Kidney epithelial cell (primary cell): Measurements from ENCODE around the gene TRERF1. TPM values are rescaled to one million over a fixed set of nuclear protein-coding genes. Genes with fewer than 3 reads are reported as not detected.

Source experiments
- DNase-seq: peaks from one replicate; pipeline ENCODE4 v3.0.0-alpha.2; 2010; ENCODE audit warnings: low read depth
- H3K27me3 ChIP-seq: 2 replicates; pipeline ENCODE4 v1.6.0; 2011; ENCODE audit warnings: low read length; ENCODE audit not compliant: control insufficient read depth, insufficient read depth
- H3K36me3 ChIP-seq: 2 replicates; pipeline ENCODE4 v1.5.1; 2011; ENCODE audit warnings: low read length; ENCODE audit not compliant: control insufficient read depth, insufficient read depth
- H3K4me3 ChIP-seq: 2 replicates; pipeline ENCODE4 v1.5.1; 2011; ENCODE audit warnings: low read depth, mild to moderate bottlenecking, control low read depth, low read length
- CTCF ChIP-seq: IDR thresholded peaks from 2 replicates; pipeline ENCODE4 v1.5.1; 2011; ENCODE audit warnings: mild to moderate bottlenecking, moderate library complexity, low read length, control low read depth, inconsistent platforms; ENCODE audit not compliant: insufficient read depth, poor library complexity, severe bottlenecking
- total RNA-seq: library from RNA; depleted of rRNA; stranded (reverse); fragments of >200 nt; gene quantifications from 2 replicates; pipeline ENCODE4 v1.2.3, GENCODE V29; 2015

Gene TRERF1, protein sequence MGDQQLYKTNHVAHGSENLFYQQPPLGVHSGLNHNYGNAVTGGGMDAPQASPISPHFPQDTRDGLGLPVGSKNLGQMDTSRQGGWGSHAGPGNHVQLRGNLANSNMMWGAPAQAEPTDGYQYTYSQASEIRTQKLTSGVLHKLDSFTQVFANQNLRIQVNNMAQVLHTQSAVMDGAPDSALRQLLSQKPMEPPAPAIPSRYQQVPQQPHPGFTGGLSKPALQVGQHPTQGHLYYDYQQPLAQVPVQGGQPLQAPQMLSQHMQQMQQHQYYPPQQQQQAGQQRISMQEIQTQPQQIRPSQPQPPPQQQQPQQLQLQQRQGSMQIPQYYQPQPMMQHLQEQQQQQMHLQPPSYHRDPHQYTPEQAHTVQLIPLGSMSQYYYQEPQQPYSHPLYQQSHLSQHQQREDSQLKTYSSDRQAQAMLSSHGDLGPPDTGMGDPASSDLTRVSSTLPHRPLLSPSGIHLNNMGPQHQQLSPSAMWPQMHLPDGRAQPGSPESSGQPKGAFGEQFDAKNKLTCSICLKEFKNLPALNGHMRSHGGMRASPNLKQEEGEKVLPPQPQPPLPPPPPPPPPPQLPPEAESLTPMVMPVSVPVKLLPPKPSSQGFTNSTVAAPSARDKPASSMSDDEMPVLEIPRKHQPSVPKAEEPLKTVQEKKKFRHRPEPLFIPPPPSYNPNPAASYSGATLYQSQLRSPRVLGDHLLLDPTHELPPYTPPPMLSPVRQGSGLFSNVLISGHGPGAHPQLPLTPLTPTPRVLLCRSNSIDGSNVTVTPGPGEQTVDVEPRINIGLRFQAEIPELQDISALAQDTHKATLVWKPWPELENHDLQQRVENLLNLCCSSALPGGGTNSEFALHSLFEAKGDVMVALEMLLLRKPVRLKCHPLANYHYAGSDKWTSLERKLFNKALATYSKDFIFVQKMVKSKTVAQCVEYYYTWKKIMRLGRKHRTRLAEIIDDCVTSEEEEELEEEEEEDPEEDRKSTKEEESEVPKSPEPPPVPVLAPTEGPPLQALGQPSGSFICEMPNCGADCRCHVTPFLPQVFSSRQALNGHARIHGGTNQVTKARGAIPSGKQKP (N-terminal part only)
- 0.75 and 1.4 TPM in 2 replicates for total RNA-seq

DNA sequence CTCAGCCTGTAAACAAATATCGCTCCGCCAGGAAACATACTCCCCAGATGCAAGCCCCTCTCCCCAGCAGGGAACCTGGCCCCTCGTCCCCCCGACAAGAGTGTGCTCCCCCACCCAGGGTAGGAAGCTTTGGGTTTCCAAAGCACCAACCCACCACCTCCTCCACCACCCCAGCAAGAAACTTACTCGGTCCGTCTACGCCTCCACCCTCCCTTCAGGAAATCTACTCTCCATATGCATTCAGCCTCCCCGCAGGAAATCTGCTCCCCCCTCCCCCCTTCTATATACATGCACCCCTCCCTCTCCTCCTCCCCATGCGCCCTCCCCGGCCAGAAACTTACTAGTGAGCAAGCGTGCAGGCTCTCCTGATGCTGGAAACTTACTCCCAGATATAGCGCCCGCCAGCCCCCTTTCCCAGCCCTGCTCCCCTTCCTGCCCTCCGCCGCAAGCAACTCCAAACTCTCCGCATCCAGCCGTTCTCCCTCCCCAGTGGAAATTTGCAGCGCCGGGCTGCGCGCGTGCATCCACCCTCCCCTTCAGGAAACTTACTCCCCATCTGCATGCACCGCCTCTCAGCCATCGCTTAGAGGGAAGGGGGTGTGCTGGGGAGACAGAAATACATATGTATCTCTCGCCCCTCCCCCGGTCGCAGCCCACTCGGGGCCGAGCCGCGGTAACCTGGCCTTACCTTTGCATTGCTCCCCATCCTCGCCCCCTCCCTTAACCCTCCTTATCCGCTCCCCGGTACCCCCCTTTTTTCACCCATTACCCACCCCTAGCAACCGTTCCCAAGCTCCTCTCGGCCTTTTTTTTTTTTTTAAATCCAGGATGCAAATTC, at the start of gene TRERF1:
Gene TRERF1 (minus strand): TSS at position 594 of the 838 bp plus-strand sequence. CDS start 182,336 bp downstream, outside the sequence.
- Histone ChIP-seq H3K27me3 (no peaks in the 10 kb centered on the region), H3K4me3 (peak within 1 kb of the TSS; percentile 79), H3K36me3 (no peaks in the 10 kb centered on the region)
- TF ChIP-seq CTCF, result no peak
- no peak for DNase-seq

GRCh38 chr6:42498473-42499128, 46.9 kb upstream of the TRERF1 start:
- no peak for TF ChIP-seq CTCF
- Histone ChIP-seq H3K36me3 (no peaks in the 10 kb centered on the region), H3K27me3 (no peaks in the 10 kb centered on the region), H3K4me3 (no peak overlapping the region)
- no peak for DNase-seq

DNA sequence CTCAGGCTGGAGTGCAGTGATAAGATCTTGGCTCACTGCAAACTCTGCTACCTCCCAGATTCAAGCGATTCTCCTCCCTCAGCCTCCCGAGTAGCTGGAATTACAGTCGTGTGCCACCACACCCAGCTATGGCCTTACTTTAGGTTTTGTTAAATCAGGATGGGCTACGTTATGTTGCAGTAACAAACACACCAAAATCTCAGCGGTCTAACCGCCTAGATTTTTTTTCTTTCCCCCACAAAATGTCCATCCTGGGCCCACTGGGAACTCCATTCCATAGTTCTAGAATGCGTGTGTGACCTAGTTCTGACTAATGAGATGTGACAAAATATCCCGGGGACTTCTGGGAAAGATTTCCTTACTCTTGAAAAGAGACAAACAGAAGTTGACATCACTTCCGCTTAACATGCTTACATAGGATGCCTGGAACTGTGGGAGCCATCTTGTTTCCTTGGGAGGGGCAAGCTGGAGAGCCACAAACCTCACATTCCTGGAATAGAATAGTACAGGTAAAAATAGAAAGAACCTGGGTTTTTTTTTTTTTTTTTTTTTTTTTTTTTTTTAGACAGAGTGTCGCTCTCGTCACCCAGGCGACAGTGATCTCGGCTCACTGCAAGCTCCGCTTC, 42.3 kb upstream of the TRERF1 start:
- no peak overlapping the region for H3K4me3 ChIP-seq
- H3K36me3 ChIP-seq, result no peaks in the 10 kb centered on the region
- DNase-seq, result no peak
- H3K27me3 ChIP-seq, result no peaks in the 10 kb centered on the region
- TF ChIP-seq CTCF, result no peak

DNA sequence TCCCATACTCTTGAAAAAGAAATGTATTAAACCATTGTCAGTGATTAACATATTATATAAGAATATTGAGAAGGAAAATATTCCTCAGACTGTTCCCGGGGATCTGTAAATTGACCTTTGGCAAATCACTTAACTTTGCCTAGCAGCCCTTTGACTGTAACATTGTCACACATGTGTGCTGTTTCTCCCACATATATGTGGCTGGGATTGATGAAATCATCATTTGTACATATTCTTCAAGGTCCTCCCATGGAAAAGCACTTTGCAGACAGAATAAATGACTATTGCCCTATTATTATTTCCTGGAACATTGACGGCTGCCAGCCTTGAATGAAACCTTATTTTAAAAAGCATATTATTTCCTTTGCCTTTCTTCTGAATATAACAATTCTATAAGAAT, 36.4 kb upstream of the TRERF1 start:
- no peak for DNase-seq
- Histone ChIP-seq H3K4me3 (no peak overlapping the region), H3K36me3 (no peaks in the 10 kb centered on the region), H3K27me3 (no peaks in the 10 kb centered on the region)
- TF ChIP-seq CTCF, result no peak

- Histone ChIP-seq H3K27me3 (no peaks in the 10 kb centered on the region), H3K4me3 (no peak overlapping the region), H3K36me3 (no peaks in the 10 kb centered on the region)
- no peak for TF ChIP-seq CTCF
- no peak for DNase-seq
These were observed 32.5 kb upstream of the TRERF1 start for GRCh38 chr6:42484261-42484660.
